HG03066 (cell line): ENCODE measurements around the gene SERPINA3.

Experiments
- ATAC-seq: cut with Tn5 transposase; IDR thresholded peaks from one replicate; pipeline ENCODE4 v1.9.1; 2021; ENCODE audit warnings: low read depth; ENCODE audit not compliant: unreplicated experiment

Gene SERPINA3

DNA sequence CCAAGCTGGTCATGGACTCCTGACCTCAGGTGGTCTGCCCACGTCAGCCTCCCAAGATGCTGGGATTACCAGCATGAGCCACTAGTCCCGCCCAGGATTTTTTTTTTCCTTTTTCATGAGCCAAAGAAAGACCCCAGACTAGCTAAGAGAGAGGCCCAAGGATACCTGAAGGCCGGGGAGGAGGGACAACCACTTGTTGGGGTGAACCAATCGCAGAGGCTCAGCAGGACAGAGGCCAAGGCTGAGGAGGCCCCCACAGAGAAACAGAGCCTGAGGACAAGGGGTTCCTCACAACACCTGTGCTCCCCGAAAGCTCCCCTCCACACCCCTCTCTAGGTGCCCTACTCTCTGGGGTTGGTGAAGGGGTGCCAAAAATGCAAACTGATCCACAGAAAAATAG lies 1.0 kb upstream of the SERPINA3 start:
- ATAC-seq, result no peak

DNA sequence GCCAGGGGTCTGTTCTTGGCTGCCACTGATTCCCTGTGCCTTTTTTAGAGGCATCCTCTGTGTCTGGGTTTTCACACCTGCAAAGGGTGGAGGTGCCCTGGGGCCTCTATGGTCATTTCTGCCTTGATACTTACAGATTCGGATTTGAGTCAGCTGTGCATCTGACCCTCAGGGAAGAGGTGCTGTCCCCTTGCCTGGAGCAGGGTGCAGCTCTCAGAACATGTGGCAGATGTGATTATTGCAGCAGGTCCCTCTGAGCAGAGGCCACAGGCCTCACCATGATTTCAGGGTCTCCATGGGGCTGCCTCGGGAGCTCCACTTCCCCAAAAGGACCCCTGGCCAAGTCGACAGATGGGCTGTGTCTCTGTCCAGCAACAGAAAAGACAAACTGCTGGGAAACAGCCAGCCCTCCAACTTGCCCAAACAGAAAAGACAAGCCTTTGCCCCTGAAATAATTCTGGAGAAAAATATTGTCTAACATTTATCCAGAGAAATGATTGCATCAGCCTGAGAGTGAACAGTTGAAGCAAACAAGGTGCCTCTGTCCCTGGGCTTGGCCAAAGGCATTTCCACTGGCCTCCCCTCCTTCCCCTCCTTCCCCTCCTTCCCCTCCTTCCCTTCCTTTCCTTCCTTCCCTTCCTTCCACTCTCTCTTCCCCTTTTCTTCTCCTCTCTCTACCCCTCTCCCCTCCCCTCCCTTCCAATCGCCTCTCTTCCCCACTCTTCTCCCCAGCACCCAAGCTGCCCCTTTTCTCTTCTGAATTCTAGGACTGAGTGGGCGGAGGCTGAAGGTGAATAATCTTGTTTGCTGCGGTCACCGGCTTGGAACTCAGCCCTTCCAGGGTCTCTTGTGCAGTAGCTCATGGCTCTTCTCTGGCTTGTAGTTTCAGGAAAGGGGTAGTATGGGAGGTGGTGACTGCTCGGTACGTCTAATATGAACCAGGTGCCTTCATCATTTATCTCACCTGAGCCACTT lies 676 bp downstream of the SERPINA3 start:
- no peak for ATAC-seq

GRCh38 chr14:94613720-94614644 lies 1.8 kb downstream of the SERPINA3 start:
- ATAC-seq, result no peak

GRCh38 chr14:94614802-94615201 lies 2.6 kb downstream of the SERPINA3 start:
- no peak for ATAC-seq

DNA sequence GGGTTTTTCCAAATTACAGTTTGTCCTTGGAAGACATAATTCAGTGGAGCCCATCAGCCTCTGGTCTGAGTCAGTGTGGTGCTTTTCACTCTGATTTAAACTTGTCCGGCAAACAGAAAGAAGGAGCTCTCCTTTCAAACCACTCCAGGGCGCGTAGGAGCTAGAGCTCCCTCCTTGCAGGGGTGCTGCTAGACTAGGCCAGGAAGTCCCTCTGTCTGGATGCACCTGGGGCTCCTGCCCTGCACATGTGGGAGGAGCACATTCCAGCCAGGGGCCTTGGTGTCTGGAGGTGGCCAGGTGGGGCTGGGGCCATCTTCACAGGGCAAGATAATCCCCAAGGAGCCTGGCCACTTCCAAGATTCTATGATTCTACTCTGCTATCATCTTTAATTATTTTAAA lies 3.1 kb downstream of the SERPINA3 start:
- ATAC-seq, result no peak

DNA sequence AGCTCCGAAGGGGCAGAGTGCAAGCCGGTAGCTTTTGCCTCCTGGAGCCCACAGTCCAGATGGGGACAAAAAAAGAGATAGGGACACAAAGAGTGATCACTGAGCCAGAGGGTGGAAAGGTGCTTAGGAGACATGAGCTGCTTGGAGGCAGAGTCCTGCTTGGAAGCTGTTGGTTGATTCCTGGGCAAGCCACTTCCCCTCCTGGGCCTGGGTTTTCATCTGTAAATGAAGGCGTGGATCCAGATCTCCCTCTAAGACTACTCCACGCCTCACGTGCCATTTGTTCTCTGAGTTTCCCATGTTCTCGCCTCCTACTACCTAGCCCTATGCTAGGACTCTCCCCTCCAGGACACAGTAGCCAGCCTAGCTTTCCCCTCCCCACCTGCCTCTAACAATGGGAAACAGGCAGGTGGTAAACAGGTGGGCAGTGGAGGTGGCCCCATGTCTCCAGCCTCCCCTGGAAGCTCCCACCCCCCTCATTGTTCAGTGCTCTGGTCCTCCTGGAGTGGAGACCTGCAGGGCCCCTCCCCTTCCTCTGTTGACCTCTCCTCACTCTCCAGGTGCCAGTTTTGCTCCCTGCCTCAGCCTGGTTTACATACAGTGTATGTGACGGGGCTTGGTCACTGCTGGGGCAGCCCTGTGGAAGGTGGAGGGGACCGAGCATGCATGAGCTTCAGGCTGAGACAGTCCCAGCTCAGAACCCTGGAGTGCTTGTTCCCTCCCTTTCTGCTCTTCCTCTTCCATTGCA lies 3.8 kb downstream of the SERPINA3 start:
- no peak for ATAC-seq

GRCh38 chr14:94617366-94617941 lies 5.3 kb downstream of the SERPINA3 start:
- ATAC-seq, result no peak

- ATAC-seq, result no peak
Measured at GRCh38 chr14:94617988-94618822, 6.0 kb downstream of the SERPINA3 start.

DNA sequence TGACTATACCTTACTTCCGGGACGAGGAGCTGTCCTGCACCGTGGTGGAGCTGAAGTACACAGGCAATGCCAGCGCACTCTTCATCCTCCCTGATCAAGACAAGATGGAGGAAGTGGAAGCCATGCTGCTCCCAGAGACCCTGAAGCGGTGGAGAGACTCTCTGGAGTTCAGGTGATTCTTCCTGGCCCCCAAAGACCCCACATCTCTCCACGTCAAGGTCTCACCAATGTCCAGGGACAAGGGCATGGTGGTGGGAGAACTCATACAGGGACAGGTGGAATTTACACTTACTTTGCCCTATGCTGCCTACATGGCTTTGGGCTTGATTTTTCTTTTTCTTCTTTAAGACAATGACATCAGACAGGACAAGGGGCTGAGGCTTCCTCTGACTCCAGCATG lies 7.1 kb downstream of the SERPINA3 start:
- ATAC-seq, result no peak

- ATAC-seq, result no peak
Measured at GRCh38 chr14:94620597-94620996, 8.4 kb downstream of the SERPINA3 start.

DNA sequence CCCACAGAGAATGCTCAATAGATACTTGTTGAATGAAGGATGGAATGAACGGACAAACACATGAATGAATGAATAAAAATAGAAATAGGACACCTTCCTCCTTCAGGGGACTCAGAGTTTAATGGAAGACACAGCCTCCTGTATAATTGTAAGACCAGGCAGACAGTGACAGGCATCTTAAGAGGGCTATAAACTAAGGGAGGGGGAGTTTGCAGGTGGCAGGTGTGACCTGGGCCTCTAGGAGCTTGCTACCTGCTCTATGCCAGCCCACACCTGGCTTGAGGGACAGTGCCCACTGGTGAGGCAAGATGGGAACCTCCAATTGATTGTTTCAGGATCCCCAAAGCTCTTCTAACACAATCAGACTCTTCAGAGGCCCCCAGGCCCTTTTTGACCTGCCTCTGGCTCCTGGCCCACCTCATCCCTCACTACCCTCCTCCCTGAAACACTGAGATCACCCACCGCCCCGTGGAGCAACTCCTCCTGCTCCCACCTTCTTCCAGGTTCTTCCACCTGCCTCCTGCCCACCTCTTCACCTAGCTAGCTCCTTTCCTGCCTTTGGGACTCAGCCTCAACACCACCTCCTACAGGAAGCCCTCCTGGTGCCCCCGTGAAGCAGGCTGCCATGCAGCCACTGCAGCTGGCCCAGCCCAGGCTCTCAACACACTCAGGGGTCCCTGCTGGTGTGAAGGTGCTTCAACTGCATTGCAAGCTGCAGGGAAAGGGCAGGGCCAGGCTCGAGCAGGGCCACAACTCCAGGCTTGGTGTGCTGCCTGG lies 9.4 kb downstream of the SERPINA3 start:
- no peak for ATAC-seq

DNA sequence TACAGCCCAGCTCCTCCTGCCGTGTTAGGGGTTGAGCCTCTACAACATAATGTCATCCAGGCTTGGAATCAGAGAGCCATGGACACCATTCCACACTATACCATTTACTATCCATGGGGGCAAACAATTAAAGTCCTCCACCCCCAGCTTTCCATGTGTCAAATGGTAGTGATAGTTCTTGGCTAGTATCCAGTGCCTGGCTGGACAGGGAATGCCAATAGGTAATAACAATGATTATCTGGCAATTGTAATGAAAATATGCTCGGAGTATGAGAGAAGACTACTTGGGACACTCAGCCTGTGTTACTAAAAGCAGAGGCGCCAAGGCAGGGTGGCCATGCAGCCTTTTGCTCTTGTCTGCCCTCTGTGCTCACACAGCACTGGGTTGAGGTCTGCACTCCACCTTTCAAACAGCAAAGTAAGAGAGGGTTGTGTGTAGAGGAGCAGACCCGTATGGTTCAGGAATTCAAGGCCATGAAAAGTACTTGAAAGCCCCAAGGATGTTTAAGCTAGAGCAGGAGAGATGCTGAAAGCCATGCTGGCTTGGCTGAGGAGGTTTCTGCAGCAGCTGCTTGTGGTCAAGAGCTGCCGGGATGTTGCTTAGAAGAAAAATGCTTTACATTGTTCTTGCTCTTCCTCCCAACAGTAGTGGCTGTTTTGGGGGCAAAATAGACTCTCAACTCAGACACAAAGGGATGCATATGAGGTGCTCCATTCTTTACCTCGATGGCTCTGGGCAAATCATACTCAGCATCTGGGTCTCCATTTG lies 10.6 kb downstream of the SERPINA3 start:
- ATAC-seq, result no peak

- ATAC-seq, result no peak
Measured at GRCh38 chr14:94623422-94623809, 11.2 kb downstream of the SERPINA3 start.

DNA sequence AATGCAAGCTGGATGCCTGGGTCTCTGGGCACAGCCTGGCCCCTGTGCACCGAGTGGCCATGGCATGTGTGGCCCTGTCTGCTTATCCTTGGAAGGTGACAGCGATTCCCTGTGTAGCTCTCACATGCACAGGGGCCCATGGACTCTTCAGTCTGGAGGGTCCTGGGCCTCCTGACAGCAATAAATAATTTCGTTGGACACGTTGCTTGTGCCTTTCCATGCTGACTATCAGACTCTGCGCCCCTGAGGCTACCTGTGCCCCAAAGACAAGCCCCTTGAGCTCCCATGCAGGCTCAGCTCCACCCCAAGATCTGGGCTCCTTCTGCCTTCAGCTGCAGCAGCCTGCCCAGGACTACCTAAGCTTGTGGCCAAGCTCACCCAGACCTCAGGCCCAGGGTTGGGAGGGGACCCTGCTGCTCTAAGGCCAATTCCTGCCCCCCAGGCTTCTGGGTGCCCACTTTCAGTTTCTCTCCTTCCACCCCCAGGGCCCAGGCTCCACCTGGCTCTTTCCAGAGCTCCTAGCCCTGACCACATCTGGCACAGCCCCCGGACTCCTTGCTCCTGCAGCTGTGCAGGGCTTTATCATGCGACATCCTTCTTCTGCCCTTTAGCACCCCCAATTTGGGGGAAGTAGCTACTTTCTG lies 11.8 kb downstream of the SERPINA3 start:
- no peak for ATAC-seq

GRCh38 chr14:94624537-94625352 lies 12.6 kb downstream of the SERPINA3 start:
- ATAC-seq, result no peak

- ATAC-seq, result no peak
Measured at GRCh38 chr14:94625353-94625635, 13.1 kb downstream of the SERPINA3 start.

DNA sequence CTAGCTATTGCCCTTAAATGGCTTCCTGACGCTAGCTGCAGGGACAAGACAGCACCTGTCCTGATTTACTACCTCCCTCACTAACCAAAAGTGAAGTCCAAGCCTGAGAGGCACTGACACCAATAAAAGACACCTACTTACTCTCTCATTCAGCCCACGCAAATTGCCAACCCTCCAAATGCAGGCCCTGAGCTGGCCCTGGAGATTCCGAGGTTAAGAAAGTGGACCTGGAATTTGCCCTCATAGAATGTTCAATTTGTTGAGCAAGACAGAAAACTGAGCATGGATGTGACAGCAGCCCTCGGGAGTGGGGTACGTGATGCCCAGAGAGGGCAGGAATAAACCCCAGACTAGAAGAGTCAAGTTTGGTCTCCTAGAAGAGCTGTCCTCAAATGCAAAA lies 16.4 kb downstream of the SERPINA3 start:
- ATAC-seq, result no peak
